NCI-H1930 (cell line): ENCODE results near the gene BCL11B.

Source experiments
- DNase-seq, 2 experiments: peaks; one replicate each; lab custom pipeline; 2025; lab: John Stamatoyannopoulos, UW

The BCL11B gene

DNA sequence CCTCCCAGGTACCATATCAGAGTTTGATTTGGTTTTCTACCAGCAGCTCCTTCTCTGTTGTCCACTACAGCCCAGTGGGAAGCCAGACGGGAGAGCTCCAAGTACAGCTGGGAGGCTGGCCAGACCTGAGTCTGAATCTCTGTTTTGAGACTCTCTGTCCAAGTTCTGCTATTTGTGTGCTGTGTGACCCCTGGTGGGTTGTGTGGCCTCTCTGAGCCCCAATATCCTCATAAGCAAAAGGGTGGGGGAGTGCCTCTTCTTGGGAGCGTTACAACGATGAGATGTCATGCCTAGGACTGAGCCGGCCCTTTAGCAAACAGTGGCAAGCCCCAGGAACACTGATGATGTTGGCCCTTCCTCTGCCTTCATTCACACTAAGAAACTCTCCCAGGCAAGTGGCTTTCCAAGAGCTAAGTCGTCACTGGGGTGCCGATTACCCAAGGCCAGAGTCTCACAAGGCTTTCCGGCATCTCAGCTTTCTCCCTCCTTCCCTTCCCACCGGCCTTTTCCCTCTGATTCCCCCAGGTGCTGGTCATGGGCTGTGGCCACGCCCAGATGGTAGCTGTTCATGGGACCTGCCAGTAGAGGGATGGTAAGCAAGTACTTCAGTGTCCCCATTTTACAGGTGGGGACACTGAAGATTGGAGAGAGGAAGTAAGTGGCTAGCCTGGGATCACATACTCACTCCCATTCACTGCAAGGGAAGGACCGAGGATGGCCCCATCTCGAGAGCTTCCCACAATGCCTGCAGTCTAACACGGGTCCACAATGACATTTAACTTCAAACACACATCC lies 47.7 kb downstream of the BCL11B start:
- no peak for DNase-seq

DNA sequence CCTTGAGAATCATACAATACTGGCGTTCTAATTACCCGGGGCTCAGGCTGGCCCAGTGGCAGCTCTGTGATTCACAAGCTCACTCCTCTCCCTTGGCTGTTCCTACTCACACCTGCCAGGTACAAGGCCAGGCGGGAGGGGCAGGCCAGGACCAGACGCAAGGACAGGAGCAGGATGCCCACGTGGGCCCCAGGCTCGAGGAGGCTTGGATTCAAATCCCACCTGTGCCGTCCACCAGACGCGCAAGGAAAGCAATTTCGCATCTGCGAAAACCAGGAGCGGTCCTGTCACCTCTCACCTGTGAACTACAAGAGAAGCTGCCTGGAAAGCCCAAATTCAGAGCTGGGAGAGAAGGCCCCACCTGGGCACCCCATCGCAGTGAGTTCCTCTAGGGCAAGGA lies 50.6 kb downstream of the BCL11B start:
- DNase-seq = no peak

DNA sequence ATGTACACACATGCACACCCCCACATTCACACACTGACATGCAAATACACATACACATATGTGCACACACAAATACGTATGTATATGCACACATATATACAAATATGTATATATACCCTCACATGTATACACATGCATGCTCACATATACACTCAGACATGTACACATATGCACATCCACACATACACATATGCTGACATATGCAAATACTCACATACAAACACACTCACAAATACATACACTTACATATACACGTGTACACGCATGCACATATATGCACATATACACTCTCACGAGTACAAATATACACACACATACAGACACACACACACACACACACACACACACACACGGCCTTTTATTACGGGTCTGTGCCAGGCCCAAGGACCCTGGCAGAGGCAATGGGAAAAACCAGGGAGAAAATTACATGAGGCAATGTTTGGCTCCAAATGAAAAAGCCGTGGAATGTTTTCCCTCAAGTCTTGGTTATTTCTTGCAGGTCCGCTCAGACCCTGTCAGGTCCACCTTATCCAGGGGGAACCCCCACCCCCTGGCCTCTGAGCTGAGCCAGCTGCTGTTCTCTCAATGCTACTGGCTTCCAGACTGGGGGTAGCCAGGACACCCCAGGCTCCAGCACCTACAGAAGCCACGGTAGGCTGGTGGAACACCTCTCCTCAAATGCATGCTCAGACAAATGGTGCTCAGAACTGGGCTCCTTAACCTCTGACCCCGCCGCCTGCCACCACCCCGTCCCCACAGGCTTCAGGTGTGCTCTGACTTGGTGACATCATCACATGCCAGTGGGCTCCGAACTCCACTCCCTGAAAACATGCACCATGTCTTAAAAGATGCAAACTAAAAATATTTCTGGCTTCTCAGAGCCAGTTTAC lies 54.7 kb downstream of the BCL11B start:
- no peak for DNase-seq

DNA sequence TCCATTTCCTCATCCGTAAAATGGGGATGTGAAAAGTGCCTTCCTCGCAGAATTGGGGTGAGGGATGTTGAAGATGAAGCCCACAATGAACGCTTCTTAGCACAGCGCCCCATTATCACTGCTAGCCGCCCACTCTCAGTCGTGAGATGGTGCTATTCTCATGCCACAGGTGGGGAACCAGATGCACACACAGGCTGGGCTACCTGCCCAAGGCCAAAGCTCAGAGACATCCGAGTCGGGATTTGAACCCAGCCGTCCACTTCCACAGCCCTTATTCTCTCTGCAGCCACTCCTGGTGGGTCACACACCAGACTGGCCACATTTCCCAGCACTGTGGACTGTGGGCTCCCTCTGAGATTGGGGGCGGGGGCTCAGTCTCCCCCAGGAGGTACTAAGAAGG lies 55.8 kb downstream of the BCL11B start:
- DNase-seq = no peak

DNA sequence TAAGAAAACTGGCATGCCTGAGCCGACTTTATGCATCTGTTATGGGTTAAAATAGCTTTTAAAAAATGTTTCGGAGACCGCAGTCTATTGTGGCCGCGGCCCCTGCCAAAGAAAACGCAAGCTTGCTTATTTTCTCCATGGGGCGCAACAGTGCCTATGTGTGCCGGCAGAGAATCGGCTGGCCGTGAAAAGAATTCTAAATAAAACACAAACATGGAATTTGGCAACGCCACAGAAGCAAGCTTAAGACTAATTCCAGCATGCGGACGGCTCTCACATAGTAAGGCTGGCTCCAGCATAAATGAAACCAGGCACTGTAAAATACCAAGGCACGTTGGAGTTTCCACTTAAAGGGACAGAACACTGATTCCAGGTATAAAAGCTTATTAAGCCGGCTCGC lies 56.7 kb downstream of the BCL11B start:
- no peak for DNase-seq

DNA sequence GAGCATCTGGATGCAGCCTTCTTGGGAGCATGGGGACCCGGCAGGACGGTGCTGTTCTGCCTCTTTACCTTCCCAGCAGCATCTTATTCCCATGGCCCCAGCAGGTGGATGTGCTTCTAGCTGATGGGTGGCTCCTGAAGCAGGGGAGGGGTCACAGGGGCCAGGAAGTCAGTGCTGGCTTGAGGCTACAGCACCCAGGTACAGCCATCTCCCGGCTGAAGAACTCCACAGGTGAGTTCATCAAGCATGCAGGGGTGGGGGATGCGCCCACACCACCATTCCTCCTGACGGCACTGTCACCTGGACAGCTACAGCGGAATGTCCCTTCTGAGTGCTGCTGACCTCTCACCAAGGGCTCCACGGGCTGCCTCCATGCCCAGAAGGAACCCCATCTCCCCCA lies 57.3 kb downstream of the BCL11B start:
- DNase-seq = no peak

DNA sequence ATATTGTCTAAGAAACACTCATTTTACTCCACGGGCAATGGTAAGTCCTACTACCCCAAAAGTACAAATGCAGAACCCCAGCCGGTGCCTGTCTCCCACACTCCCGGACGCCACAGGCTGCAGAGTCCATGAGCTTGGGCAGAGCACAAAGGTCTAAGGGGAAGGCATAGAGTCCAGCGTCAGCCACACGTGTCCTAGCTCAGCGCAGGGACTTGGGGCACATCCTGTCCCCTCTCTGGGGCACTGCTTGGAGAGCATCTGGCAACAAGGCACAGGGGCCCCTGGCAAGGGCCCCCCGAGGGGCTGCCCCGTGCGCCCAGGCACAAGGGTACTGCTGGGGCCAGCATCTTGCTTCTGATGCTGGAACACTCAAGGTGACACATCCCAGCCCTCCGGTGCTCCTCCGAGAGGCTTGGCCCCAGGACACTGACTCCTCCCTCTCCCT lies 58.4 kb downstream of the BCL11B start:
- no peak for DNase-seq

DNA sequence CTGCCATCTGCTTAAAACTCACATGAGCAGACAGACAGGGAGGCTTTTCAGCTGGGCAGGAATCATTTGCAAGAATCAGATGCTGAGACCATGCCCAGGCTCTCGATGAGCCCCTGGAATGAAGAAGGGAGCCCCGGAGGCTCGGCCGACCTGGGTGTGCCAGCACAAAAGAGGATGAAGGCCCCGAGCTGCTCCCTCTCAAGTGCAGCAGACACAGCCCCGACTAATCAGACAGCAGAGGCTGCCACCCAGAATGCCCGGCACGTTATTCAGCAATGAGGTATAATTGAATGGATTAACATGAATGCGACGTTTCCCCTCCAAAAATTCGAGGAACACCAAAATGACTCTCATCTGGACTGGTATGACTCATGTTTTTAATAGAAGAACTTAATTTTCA lies 58.9 kb downstream of the BCL11B start:
- DNase-seq = no peak

DNA sequence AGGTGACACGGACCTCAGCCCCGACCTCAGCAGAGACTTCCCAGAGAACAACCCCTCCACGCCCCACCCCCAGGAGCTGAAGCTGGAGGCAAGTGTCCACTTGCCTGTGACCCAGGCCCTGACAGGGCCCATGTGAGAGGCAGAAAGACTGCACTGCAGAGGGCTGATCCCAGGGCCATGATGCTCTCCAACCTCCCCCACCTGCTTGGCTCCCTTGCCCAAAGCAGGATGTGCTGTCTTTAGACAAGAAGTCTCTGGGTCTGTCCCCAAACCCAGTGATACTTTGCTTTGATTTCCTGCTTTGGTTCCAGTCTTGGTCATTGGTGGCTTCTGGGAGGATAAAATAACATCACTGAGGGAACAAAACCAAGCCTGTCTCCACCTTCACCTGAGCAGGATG lies 59.4 kb downstream of the BCL11B start:
- no peak for DNase-seq

DNA sequence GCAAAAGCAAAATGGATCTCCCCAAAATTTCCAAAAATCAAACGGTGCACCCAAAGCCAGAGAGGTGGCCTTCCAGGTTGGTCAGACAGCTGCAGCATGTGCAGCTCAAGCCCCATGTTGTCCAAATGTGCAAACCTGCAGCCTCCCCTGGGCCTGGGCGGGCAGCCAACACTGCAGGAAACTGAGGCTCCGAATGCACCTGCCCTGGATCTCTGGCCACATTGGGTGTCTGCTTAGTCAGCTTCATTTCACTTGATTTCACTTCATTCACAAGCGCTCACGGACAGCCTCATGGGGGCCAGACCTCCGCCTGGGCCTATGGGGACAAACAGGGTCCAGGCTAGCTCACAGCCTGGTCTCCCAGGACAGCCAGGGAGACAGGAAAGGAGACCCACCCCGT lies 59.8 kb downstream of the BCL11B start:
- no peak for DNase-seq

DNA sequence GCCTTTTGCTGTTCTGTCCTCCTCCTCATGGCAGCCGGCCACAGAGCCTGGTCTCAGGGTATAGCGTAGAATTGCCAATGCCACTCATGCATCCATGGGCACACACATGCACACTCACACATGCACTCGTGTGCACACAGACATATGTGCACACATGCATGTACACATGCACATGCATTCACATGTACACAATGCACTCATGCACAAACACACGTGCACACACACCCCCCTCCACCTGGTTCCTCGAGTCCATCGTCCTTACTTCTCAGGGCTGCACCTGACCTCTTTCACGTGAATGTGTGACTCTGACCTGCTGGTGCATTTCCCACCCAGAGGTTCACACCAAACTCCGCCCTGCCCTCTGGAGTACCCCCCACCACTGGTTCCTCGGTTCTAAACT lies 60.6 kb downstream of the BCL11B start:
- no peak for DNase-seq

DNA sequence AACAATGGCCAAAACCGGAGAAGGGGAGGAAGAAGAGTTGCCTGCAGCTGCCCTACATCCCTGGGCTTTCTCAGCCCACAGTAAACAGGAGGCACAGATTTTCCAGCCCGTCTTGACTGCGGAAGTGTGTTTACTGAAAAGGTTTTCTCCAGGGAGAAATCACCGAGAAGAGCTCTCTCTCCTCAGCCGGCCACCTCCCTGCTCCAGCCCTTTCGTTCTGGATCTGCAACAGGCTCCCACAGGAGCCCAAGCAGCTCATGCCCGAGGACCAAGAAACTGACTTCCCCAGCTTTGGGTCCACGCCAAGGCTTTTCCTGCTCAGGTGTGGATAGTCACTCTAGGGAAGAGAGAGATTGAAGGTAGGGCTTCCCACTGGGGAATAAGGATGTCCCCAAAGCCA lies 61.7 kb downstream of the BCL11B start:
- no peak for DNase-seq

DNA sequence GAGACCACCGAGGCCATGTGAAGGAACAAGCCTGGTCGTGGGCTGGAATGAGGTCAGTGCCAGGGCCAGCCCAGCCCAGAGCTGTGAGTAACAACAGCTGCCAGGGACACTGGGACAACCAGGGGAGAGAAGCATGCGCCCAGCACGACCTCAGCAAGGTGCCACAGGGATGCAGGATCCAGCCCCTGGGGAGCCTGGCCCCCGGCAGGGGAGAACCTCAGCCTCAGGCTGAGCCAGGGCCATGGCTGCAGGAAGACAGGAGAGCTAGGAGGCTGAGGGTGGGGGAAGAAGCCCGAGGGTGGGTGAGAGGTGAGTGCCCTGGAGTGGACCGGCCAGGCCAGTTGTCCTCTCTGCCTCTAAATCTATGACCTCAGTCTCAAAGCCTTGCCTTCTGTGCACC lies 62.6 kb downstream of the BCL11B start:
- no peak for DNase-seq

DNA sequence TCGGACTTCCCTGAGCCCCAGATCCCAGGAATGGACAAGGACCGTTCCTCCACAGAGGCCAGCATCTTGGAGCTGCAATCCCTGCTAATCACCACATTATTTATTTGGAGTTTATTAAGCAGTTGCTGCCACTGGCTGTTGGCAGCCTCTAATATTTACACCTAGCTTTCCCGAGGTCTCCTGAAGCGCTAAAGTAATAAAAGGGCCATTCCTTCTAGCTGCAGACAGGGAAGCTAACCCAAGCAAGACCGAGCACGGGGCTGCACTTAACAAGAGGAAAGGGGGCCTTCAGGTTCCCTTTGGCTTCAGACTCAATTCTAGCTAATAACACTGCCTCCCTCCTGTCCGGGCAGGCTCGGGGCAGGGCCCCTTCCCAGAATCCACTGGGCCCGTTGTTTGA lies 63.7 kb downstream of the BCL11B start:
- DNase-seq = no peak

DNA sequence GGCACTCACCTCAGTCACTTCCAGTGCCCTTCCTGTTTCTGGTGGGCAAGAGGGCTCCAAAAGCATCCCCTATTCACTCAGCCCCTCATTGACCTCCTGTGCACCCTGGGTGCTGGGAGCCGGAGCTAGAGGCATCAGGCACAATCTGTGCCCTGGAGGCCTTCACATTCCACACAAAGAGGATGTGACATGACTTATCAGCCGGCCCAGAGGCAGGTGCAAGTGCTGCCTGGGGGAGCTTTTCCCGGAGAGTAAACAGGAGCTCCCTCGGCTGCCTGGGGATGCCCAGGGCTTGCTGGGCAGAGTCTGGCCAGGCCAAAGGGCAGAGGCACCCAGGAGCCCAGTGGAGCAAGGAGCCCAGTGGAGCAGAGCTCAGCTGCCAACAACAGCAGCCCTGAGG lies 64.5 kb downstream of the BCL11B start:
- DNase-seq = no peak

DNA sequence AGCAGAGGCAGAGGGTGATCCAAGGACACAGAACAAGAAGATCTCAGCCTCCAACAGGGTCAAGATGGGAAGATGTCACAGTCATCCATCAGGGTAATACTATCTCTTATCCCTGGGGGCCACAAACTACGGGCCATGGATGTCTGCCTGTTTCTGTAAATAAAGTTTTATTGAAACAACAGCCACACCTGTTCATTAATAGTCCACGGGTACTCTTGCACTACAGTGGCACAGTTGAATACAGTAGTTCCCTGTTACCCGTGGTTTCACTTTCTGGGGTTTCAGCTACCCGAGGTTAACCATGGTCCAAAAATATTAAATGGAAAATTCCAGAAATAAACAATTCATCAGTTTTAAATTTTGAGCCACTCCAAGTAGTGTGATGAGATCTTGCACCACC lies 65.9 kb downstream of the BCL11B start:
- no peak for DNase-seq

DNA sequence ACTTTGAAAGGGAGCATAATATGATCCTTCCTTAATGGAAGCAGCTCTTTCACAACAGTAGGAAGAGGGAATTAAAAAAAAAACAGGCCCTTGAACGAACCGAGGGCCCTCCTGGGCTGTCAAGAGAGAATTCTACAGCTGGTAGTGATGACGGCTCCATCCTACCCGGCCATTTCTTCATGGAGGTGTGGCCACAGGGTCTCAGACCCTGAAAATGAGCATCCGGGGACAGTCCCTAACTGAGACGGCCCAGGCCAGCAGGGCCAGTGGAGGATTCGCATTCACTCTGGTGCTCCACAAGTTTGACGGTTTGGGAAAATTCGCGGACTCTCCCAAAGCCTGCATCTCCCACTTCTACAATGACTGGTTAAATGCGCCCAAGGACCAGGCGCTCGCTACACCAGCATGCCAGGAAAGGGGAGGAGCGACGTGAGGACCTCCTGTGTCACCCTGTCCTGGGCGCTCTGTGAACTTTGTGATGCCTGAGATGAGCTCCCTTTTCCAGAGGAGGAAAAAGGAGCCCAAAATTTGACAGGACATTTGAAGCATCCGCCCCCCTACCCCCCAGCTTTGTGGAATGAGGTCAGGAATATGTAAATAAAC lies 66.8 kb downstream of the BCL11B start:
- no peak for DNase-seq

DNA sequence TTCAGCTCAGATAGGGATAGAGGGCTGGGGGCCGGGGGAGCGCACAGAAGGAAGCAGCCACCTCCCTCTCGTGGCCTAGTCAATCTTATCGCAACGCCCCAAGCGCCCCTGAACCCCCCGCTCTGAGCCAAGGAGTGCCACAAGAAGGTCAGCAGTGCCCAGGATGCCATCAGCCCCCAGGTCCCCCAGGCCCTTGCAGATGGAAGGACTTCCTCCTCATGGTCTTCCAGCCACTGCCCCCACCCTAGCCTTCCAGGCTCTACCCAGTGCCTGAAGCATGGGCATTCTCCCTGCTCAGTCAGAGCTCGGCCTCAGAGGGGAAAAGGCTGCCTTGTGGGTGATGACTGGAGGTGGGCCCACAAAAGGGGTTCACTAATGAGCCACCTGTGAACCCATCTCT lies 68.2 kb downstream of the BCL11B start:
- DNase-seq = no peak

DNA sequence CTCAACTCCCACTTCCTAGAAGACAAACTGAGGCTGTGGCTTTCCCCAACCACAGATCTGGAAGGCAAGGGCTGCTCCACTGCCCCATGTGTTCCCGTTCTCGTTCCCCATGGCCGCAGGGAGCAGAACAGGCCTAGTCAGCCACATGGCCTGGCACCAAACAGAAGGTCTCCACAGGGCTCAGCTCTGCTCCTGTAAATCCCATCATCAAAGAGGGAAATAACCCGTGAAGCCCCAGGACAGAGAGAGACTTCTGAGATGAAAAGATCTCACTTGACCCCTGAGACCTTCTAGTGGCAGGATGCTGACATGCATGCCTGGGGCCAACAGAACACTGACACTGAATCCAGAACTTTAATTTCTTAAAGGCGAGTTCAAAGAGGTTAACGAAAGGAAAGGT lies 68.9 kb downstream of the BCL11B start:
- no peak for DNase-seq

DNA sequence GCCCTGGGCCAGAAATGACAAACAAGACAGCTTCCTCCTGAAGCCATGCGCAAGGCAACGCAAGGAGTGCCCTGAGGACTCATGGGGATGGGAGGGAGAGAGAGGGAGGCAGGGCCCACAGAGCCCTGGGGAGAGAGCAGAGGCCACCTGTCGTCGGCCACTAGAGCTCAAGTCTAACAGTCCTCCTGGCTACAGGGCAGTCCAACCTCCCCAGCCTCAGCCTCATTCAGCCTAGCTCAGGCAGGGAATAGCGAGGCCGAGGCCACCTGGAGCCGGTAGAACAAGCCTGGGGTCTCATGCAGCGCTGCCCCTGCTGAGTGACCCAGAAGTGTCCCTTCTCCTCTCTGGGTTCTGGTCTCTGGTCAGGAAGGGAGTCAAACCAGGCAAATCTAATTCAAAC lies 69.5 kb downstream of the BCL11B start:
- DNase-seq = no peak

DNA sequence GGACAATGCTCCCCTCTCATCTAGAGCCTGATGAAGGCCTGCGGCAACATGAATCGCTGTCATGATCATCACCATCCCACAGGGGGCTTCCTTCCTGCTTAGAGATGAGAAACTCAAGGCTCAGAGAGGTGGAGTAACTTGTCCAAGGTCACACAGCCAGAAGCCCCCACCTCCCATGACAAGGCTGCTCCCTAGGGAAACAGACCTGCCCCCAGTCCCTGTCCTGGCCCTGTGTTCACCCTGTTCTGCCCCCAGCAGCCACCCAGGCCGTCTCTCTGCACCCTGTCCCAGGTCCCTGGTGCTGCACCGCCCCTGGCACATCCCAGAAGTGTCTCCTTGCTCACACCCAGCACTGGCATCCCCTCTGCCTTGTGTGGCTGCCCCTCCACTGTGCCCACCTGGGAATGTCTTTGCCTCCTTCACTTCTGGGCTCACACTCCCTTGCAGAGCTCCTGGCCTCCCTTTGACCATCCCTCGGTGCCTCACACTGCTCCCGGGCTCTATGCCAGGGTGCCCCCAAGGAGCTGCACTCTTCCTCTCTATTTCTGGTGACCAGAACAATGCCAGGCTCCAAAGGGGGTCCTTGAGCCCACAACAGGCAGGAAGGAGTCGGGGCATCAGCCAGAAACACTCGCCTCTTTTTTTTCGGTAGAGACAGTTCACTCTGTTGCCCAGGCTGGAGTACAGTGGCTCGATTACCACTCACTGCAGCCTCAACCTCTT lies 70.5 kb downstream of the BCL11B start:
- DNase-seq = no peak

DNA sequence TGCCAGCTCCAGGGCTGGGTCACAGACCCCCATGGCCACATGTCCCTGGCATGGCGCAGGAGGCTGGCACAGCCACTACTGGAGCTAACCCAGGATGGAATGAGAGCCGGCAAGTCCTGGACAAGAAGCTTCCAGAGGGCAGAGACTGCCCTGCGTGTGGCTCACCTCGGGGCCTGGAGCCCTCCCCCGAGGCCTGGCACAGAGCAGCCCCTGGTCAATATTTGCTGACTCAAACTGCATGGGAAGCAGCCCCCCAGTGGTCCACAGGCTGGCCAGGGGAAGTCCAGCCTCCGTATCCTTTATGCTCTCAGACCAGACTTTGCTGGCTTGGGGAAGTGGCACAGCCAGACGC lies 71.4 kb downstream of the BCL11B start:
- DNase-seq = no peak
